Vagina (tissue), 2 donors: ENCODE measurements around the gene SPACA6.

Experiments
- POLR2A ChIP-seq, 2 donors: fragments of 450-650 bp; IDR thresholded peaks; one replicate each; pipeline ENCODE4 v1.6.1; 2017; ENCODE audit warnings: antibody characterized with exemption in 2 of 2, mild to moderate bottlenecking in 2 of 2, moderate library complexity in 2 of 2
- POLR2AphosphoS5 ChIP-seq, 2 donors: sonication (generic); formaldehyde crosslinking; IDR thresholded peaks; one replicate each; pipeline ENCODE4 v1.9.0; 2017; ENCODE audit warnings: antibody characterized with exemption in 2 of 2, mild to moderate bottlenecking in 2 of 2, low read depth in 1 of 2; ENCODE audit not compliant: insufficient read depth in 1 of 2
- TF ChIP-seq, protein P1 (sequence below), 3 experiments: fragments of 450-650 bp in 2 of 3; fragments of 200-600 bp in 1 of 3; sonication (generic) in 1 of 3; IDR thresholded peaks; one replicate each; pipeline ENCODE4 v1.5.1; 2017 to 2019; ENCODE audit warnings: antibody characterized with exemption in 3 of 3, mild to moderate bottlenecking in 2 of 3, moderate library complexity in 2 of 3

DNA sequence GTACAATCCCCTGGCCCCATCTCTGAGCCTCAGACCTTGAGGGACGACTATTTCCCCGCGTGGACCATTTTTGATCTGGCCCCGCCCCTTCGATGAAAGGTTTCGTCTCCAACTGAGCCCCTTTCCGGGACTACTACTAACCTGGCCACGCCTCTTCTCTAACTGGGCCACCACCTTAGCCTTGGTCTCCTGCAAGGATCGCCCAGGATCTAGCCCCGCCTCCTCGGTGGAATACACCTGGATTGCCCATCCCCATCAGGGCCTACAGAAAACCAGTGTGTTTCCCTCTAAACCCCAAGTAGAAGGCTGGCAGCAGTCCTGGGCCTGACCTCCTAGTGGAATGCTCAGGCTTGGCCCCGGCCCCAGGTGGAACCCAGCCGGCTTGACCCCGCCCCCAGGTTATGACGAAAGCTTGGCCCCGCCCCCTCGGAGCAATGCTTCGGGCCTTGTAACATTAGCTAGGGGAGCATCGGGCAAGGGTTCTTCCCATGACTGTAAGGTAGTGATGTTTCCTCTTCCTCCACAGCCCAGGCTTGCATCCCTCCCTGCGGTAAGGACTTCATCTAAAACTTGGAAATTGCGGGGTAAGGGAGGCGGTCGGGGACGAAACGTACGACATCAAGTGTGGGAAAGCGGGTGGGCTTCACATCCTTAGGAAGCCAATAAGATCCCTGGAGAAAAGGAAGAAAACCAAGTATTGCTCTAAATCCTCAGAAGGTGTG is 9.1 kb downstream of the SPACA6 start:
- TF ChIP-seq, protein P1, sequence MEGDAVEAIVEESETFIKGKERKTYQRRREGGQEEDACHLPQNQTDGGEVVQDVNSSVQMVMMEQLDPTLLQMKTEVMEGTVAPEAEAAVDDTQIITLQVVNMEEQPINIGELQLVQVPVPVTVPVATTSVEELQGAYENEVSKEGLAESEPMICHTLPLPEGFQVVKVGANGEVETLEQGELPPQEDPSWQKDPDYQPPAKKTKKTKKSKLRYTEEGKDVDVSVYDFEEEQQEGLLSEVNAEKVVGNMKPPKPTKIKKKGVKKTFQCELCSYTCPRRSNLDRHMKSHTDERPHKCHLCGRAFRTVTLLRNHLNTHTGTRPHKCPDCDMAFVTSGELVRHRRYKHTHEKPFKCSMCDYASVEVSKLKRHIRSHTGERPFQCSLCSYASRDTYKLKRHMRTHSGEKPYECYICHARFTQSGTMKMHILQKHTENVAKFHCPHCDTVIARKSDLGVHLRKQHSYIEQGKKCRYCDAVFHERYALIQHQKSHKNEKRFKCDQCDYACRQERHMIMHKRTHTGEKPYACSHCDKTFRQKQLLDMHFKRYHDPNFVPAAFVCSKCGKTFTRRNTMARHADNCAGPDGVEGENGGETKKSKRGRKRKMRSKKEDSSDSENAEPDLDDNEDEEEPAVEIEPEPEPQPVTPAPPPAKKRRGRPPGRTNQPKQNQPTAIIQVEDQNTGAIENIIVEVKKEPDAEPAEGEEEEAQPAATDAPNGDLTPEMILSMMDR (IDR thresholded peaks at IDR 0.05), result no peak
- TF ChIP-seq POLR2AphosphoS5 (IDR thresholded peaks at IDR 0.05; ENCODE audit: insufficient read depth in 1 of 2, low read depth in 1 of 2), result no peak
- TF ChIP-seq POLR2A (IDR thresholded peaks at IDR 0.05), result no peak
